K562 (cell line): ENCODE data around the gene AAMDC.

Experiments used
- E2F5 ChIP-seq: sonication (generic); formaldehyde crosslinking; IDR thresholded peaks from 2 replicates; pipeline ENCODE4 v1.8.0; 2022; ENCODE audit warnings: mild to moderate bottlenecking, missing genetic modification reagents
- GABPA ChIP-seq: fragments of 200-800 bp; sonication (Bioruptor generic); conservative IDR thresholded peaks from 2 replicates; pipeline ENCODE4 v1.6.1; 2016; ENCODE audit warnings: low read depth, missing genetic modification characterization, missing compliant biosample characterization
- GATA2 ChIP-seq: sonication (generic); formaldehyde crosslinking; IDR thresholded peaks from 2 replicates; pipeline ENCODE4 v1.4.0; 2020; ENCODE audit warnings: mild to moderate bottlenecking, missing genetic modification reagents
- NFATC3 ChIP-seq: fragments of 450-650 bp; IDR thresholded peaks from 2 replicates; pipeline ENCODE4 v1.6.1; 2017; ENCODE audit warnings: mild to moderate bottlenecking
- POLR2H ChIP-seq: IDR thresholded peaks from 2 replicates; pipeline ENCODE4 v1.6.1; 2016; ENCODE audit warnings: missing genetic modification characterization, low read depth, mild to moderate bottlenecking, control low read depth, missing compliant biosample characterization, moderate library complexity

GRCh38 chr11:77874206-77874605 is 53.3 kb downstream of the AAMDC start:
- no peak for TF ChIP-seq E2F5
- TF ChIP-seq NFATC3: no peak
- TF ChIP-seq POLR2H (tag): no peak
- no peak for TF ChIP-seq GABPA (tag)
- TF ChIP-seq GATA2: no peak
